GM12878 (cell line): ENCODE data around the gene GLP1R. TPM values are rescaled to one million over a fixed set of nuclear protein-coding genes. Genes with fewer than 3 reads are reported as not detected.

Experiments used
- ATAC-seq: fragments of 200-7000 bp; cut with Tn5 transposase; 3 replicates; pipeline ENCODE4 v1.9.1; 2020; ENCODE audit warnings: mild to moderate bottlenecking, moderate library complexity
- BruUV-seq: library from RNA; stranded (reverse); fragments of 400-500 nt; replicated peaks from 2 replicates; lab custom pipeline; 2021; lab: Mats Ljungman, UMichigan
- CTCF ChIA-PET: fragments of 300-600 bp; sonication (Branson Sonifier 250); formaldehyde crosslinking; extraction: SDS; loops from one replicate; lab custom pipeline; 2021; ENCODE audit warnings: inconsistent platforms; lab: Yijun Ruan, JAX
- POLR2A ChIA-PET: fragments of 350-600 bp; formaldehyde crosslinking; extraction: SDS; loops from one replicate; lab custom pipeline; 2021; ENCODE audit warnings: inconsistent platforms; lab: Charles Lee
- RAD21 ChIA-PET: fragments of 300-600 bp; sonication (Branson Sonifier 250); formaldehyde crosslinking; loops from one replicate; lab custom pipeline; 2023; ENCODE audit warnings: antibody characterized with exemption; ENCODE audit not compliant: unreplicated experiment; lab: Charles Lee
- SMC1A ChIA-PET: fragments of 300-600 bp; sonication (Branson Sonifier 250); formaldehyde crosslinking; loops from one replicate; lab custom pipeline; 2023; ENCODE audit not compliant: unreplicated experiment, uncharacterized antibody; lab: Charles Lee
- DNase-seq: peaks from one replicate; pipeline ENCODE4 v3.0.0-alpha.2; 2011; ENCODE audit warnings: low read depth, low spot score
- FAIRE-seq: peaks from 3 replicates; lab custom pipeline; 2011; peaks lifted over from hg19 to GRCh38; lab: Jason Lieb, UNC
- H2AFZ ChIP-seq: 2 replicates; pipeline ENCODE4 v1.6.0; 2011; ENCODE audit warnings: low read depth, low read length, control low read depth; ENCODE audit not compliant: control insufficient read depth
- H3K27ac ChIP-seq: 2 replicates; pipeline ENCODE4 v1.5.1; 2011; ENCODE audit warnings: control low read depth; ENCODE audit not compliant: control insufficient read depth, insufficient read depth
- H3K27me3 ChIP-seq, 2 experiments: replicated peaks in 1 of 2; 2 replicates each; pipeline versions ENCODE4 v1.6.0 to v1.6.1; 2011; ENCODE audit warnings: low read length in 1 of 2; ENCODE audit not compliant: control insufficient read depth in 2 of 2, insufficient read depth in 2 of 2
- H3K36me3 ChIP-seq, 2 experiments: 2 replicates each; pipeline ENCODE4 v1.5.1; 2011; ENCODE audit warnings: low read length in 1 of 2; ENCODE audit not compliant: control insufficient read depth in 2 of 2, insufficient read depth in 2 of 2
- H3K4me1 ChIP-seq: 2 replicates; pipeline ENCODE4 v1.6.1; 2011; ENCODE audit warnings: mild to moderate bottlenecking, low read length, moderate library complexity, mixed read lengths; ENCODE audit not compliant: control insufficient read depth, insufficient read depth
- H3K4me2 ChIP-seq: 2 replicates; pipeline ENCODE4 v1.6.0; 2011; ENCODE audit warnings: control low read depth; ENCODE audit not compliant: control insufficient read depth, insufficient read depth
- H3K4me3 ChIP-seq: fragments of 200-600 bp; sonication (generic); 2 replicates; pipeline ENCODE4 v1.5.1; 2016
- H3K79me2 ChIP-seq: 2 replicates; pipeline ENCODE4 v1.6.0; 2011; ENCODE audit warnings: low read length; ENCODE audit not compliant: control insufficient read depth, insufficient read depth
- H3K9ac ChIP-seq: 2 replicates; pipeline ENCODE4 v1.8.0; 2011; ENCODE audit warnings: low read length, control low read depth, mixed read lengths; ENCODE audit not compliant: control insufficient read depth, insufficient read depth
- H3K9me3 ChIP-seq: replicated peaks from 3 replicates; pipeline ENCODE4 v1.5.1; 2011; ENCODE audit warnings: mild to moderate bottlenecking, low read length; ENCODE audit not compliant: control insufficient read depth, insufficient read depth
- H4K20me1 ChIP-seq: 2 replicates; pipeline ENCODE4 v1.6.0; 2011; ENCODE audit not compliant: control insufficient read depth, insufficient read depth
- CTCF ChIP-seq, 3 experiments: IDR thresholded peaks in 2 of 3; conservative IDR thresholded peaks in 1 of 3; 2 replicates each; pipeline ENCODE4 v1.5.1; 2011; ENCODE audit warnings: low read depth in 3 of 3, low read length in 3 of 3, mild to moderate bottlenecking in 3 of 3, control low read depth in 2 of 3, moderate library complexity in 2 of 3, inconsistent platforms in 1 of 3, mixed read lengths in 1 of 3; ENCODE audit not compliant: control insufficient read depth in 2 of 3, insufficient read depth in 1 of 3; ENCODE audit errors: extremely low read depth in 1 of 3
- HCFC1 ChIP-seq: fragments of 150-350 bp; IDR thresholded peaks from 2 replicates; pipeline ENCODE4 v1.6.1; 2014; ENCODE audit warnings: low read length
- PAX5 ChIP-seq: IDR thresholded peaks from 2 replicates; pipeline ENCODE4 v1.6.1; 2011; ENCODE audit warnings: low read depth, low read length, borderline replicate concordance
- RAD21 ChIP-seq: IDR thresholded peaks from 2 replicates; pipeline ENCODE4 v1.6.1; 2011; ENCODE audit warnings: mild to moderate bottlenecking, low read depth, low read length, moderate library complexity; ENCODE audit not compliant: insufficient read depth
- SIN3A ChIP-seq: IDR thresholded peaks from 2 replicates; pipeline ENCODE4 v1.6.1; 2012; ENCODE audit warnings: low read depth, low read length, improper control_type of control experiment
- SMC3 ChIP-seq: IDR thresholded peaks from 2 replicates; pipeline ENCODE4 v1.6.1; 2011; ENCODE audit warnings: low read length, improper control_type of control experiment, borderline replicate concordance
- SRF ChIP-seq, 2 experiments: IDR thresholded peaks; 2 replicates each; pipeline ENCODE4 v1.6.1; 2011; ENCODE audit warnings: low read depth in 2 of 2, low read length in 2 of 2, mild to moderate bottlenecking in 1 of 2, moderate library complexity in 1 of 2
- YBX1 ChIP-seq: fragments of 450-650 bp; IDR thresholded peaks from 2 replicates; pipeline ENCODE4 v1.6.1; 2016; ENCODE audit warnings: antibody characterized with exemption
- WGBS: methylation state at CpG from one replicate; pipeline ENCODE4 v1.1.6; 2016; ENCODE audit warnings: low lambda C conversion rate; ENCODE audit not compliant: insufficient replicate concordance, insufficient coverage; ENCODE audit errors: missing lambda C conversion rate; 5-methylcytosine and 5-hydroxymethylcytosine counted together
- in situ Hi-C: fragments of 300-500 bp; cut with MboI; formaldehyde crosslinking; loops from 9 replicates; pipeline ENCODE4 v1.14.3; 2018; ENCODE audit warnings: mixed read lengths
- intact Hi-C: fragments of 100-400 bp; cut with micrococcal nuclease; formaldehyde crosslinking; loops from one replicate; pipeline ENCODE4 v1.14.2; 2022; ENCODE audit not compliant: unreplicated experiment
- polyA plus RNA-seq, 11 experiments: library from polyadenylated mRNA; depleted of rRNA in 4 of 11; unstranded in 6 of 11; stranded (reverse) in 5 of 11; fragments of >200 nt; fragmentation: Nextera tagmentation in 4 of 11; fragmentation: Illumina TruSeq in 1 of 11; extraction: Ambion mirVana in 4 of 11; extraction: Trizol in 1 of 11; gene quantifications; 1 replicate in 1 of 11; 2 replicates in 10 of 11; pipeline versions ENCODE4 v1.2.1 to v1.2.3, GENCODE V29; 2011 to 2016; ENCODE audit warnings: inconsistent platforms in 2 of 11, missing spikeins in 2 of 11, low read depth in 1 of 11
- total RNA-seq, 4 experiments: library from RNA; depleted of rRNA in 3 of 4; stranded (reverse); fragments of >200 nt in 3 of 4; fragmentation: Illumina TruSeq in 1 of 4; extraction: Trizol in 1 of 4; gene quantifications; 2 replicates each; pipeline versions ENCODE4 v1.2.1 to v1.2.3, GENCODE V29; 2013 to 2021
- TF ChIP-seq, protein P1 (sequence below): IDR thresholded peaks from 2 replicates; pipeline ENCODE4 v1.6.1; 2012; ENCODE audit warnings: mild to moderate bottlenecking, low read depth, low read length

GLP1R gene
- total and polyA plus RNA-seq, 10 of the 15 experiments (the other 5 are each of a cell fraction or from before 2014, with no cell fraction given), result 0.01 TPM; not detected in 9

DNA sequence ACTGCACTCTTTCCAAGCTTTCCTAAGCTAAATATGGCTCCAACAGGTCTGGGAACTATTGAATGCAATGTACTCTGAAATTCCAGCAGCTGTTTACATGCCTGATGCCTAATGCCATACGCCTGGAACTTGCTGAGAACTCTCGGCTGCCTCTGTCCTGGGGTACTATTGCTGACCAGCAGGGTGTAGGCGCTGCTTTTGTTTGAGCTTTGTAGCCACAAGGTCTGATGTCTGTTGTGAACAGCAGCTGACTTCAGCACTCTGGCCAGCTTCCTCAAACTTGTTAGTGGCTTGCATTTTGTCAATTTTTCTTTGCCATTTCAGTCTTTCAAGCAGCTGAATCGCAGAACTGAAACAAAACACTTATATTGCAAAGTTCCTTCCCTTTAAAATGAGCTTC lies 39.8 kb downstream of the GLP1R start:
- TF ChIP-seq SIN3A (no peak), PAX5 (no peak), SMC3 (peak; percentile 28; the same call in 1 of the 2 replicates), RAD21 (peak; percentile 45), SRF (IDR thresholded peaks at IDR 0.05; ENCODE audit: low read depth in 2 of 2, low read length in 2 of 2) (no peak), CTCF (IDR thresholded peaks at IDR 0.05 in 2 of 3, conservative IDR thresholded peaks at IDR 0.05 in 1 of 3; ENCODE audit: control insufficient read depth in 2 of 3, extremely low read depth in 1 of 3, insufficient read depth in 1 of 3, low read depth in 3 of 3, low read length in 3 of 3) (peak in 1 of 3 experiments; percentile 33; a peak in 2 of 6 replicates), YBX1 (no peak), HCFC1 (no peak)
- TF ChIP-seq, protein P1, sequence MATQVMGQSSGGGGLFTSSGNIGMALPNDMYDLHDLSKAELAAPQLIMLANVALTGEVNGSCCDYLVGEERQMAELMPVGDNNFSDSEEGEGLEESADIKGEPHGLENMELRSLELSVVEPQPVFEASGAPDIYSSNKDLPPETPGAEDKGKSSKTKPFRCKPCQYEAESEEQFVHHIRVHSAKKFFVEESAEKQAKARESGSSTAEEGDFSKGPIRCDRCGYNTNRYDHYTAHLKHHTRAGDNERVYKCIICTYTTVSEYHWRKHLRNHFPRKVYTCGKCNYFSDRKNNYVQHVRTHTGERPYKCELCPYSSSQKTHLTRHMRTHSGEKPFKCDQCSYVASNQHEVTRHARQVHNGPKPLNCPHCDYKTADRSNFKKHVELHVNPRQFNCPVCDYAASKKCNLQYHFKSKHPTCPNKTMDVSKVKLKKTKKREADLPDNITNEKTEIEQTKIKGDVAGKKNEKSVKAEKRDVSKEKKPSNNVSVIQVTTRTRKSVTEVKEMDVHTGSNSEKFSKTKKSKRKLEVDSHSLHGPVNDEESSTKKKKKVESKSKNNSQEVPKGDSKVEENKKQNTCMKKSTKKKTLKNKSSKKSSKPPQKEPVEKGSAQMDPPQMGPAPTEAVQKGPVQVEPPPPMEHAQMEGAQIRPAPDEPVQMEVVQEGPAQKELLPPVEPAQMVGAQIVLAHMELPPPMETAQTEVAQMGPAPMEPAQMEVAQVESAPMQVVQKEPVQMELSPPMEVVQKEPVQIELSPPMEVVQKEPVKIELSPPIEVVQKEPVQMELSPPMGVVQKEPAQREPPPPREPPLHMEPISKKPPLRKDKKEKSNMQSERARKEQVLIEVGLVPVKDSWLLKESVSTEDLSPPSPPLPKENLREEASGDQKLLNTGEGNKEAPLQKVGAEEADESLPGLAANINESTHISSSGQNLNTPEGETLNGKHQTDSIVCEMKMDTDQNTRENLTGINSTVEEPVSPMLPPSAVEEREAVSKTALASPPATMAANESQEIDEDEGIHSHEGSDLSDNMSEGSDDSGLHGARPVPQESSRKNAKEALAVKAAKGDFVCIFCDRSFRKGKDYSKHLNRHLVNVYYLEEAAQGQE, result peak; percentile 90
- FAIRE-seq (no peak), DNase-seq (no peak), ATAC-seq (peak; percentile 72)
- peaks cover 10% of the 10 kb centered on the region for H3K4me1 ChIP-seq
- H3K4me2 ChIP-seq, result no peak overlapping the region
- WGBS, result 13% methylated on average over 4 of the region's 4 CpGs
- H3K27ac ChIP-seq, result no peak overlapping the region
- POLR2A ChIA-PET, result no interaction called here
- in situ Hi-C loops (no loop called here), intact Hi-C loops (no loop called here)
- H2AFZ ChIP-seq, result no peak overlapping the region
- H3K9me3 ChIP-seq, result no peaks in the 10 kb centered on the region
- peaks cover 7% of the 10 kb centered on the region; the same call in 1 of the 2 replicates for H4K20me1 ChIP-seq
- SMC1A ChIA-PET, result interaction anchor here (0.6 to 1.8 kb wide), 4 partner anchors 14 to 406 kb away, joined by 3 to 6 read pairs (median 4); no protein-coding TSS in a partner anchor
- no peaks in the 10 kb centered on the region for H3K79me2 ChIP-seq
- peaks cover 2 to 16% of the 10 kb centered on the region in 2 experiments for H3K27me3 ChIP-seq
- CTCF ChIA-PET, result interaction anchor here (0.8 to 1.3 kb wide), 4 partner anchors 11 to 18 kb away, joined by 3 to 6 read pairs (median 4); no protein-coding TSS in a partner anchor
- no TSS peak for BruUV-seq
- H3K4me3 ChIP-seq, result no peak overlapping the region
- RAD21 ChIA-PET, result interaction anchor here (0.9 to 1.4 kb wide), 3 partner anchors 26 to 221 kb away, joined by 3 read pairs; partner anchors contain the start of gene SAYSD1
- H3K36me3 ChIP-seq, result no peaks in the 10 kb centered on the region
- H3K9ac ChIP-seq, result no peak overlapping the region
